NCI-H2081 treated with DMSO at 0.1 percent for 48 hours (cell line): ENCODE measurements around the gene RANBP17.

Experiments
- DNase-seq: peaks from one replicate; lab custom pipeline; 2025; lab: John Stamatoyannopoulos, UW

The RANBP17 gene

GRCh38 chr5:171092194-171092593, 230.4 kb downstream of the RANBP17 start:
- DNase-seq, result no peak

GRCh38 chr5:171093598-171093997, 231.8 kb downstream of the RANBP17 start:
- DNase-seq, result no peak

GRCh38 chr5:171094356-171094755, 232.5 kb downstream of the RANBP17 start:
- no peak for DNase-seq

- no peak for DNase-seq
Observed at GRCh38 chr5:171102877-171103610, 241.2 kb downstream of the RANBP17 start.

GRCh38 chr5:171107669-171108068, 245.9 kb downstream of the RANBP17 start:
- no peak for DNase-seq

- no peak for DNase-seq
Observed at GRCh38 chr5:171115519-171115918, 253.7 kb downstream of the RANBP17 start.

GRCh38 chr5:171116719-171117118, 254.9 kb downstream of the RANBP17 start:
- DNase-seq, result no peak

- DNase-seq, result no peak
Observed at GRCh38 chr5:171120986-171121622, 259.3 kb downstream of the RANBP17 start.

GRCh38 chr5:171121638-171122037, 259.8 kb downstream of the RANBP17 start:
- no peak for DNase-seq

GRCh38 chr5:171122372-171122771, 260.6 kb downstream of the RANBP17 start:
- DNase-seq, result no peak

- DNase-seq, result no peak
Observed at GRCh38 chr5:171123417-171123816, 261.6 kb downstream of the RANBP17 start.

GRCh38 chr5:171127314-171127713, 265.5 kb downstream of the RANBP17 start:
- DNase-seq, result no peak

- no peak for DNase-seq
Observed at GRCh38 chr5:171128136-171128535, 266.3 kb downstream of the RANBP17 start.

GRCh38 chr5:171129308-171129707, 267.5 kb downstream of the RANBP17 start:
- DNase-seq, result no peak

- no peak for DNase-seq
Observed at GRCh38 chr5:171131497-171131896, 269.7 kb downstream of the RANBP17 start.

GRCh38 chr5:171137768-171138525, 276.1 kb downstream of the RANBP17 start:
- no peak for DNase-seq

GRCh38 chr5:171139227-171139626, 277.4 kb downstream of the RANBP17 start:
- DNase-seq, result no peak

- DNase-seq, result no peak
Observed at GRCh38 chr5:171142617-171143016, 280.8 kb downstream of the RANBP17 start.

- DNase-seq, result no peak
Observed at GRCh38 chr5:171143171-171143570, 281.4 kb downstream of the RANBP17 start.

- no peak for DNase-seq
Observed at GRCh38 chr5:171143926-171144325, 282.1 kb downstream of the RANBP17 start.

- DNase-seq, result no peak
Observed at GRCh38 chr5:171149333-171149732, 287.5 kb downstream of the RANBP17 start.

- DNase-seq, result no peak
Observed at GRCh38 chr5:171149772-171150171, 288.0 kb downstream of the RANBP17 start.

GRCh38 chr5:171152382-171152781, 290.6 kb downstream of the RANBP17 start:
- DNase-seq, result no peak
